PC-9 (cell line): ENCODE measurements around the gene PRSS21. TPM values are rescaled to one million over a fixed set of nuclear protein-coding genes. Genes with fewer than 3 reads are reported as not detected.

ENCODE experiments used
- BruUV-seq: library from RNA; stranded (reverse); fragments of 400-500 nt; replicated peaks from 2 replicates; lab custom pipeline; 2021; lab: Mats Ljungman, UMichigan
- CTCF ChIA-PET: fragments of 300-600 bp; sonication (Branson Sonifier 250); formaldehyde crosslinking; loops from one replicate; lab custom pipeline; 2022; ENCODE audit warnings: antibody characterized with exemption; lab: Charles Lee
- POLR2A ChIA-PET: fragments of 300-600 bp; sonication (Branson Sonifier 250); formaldehyde crosslinking; loops from one replicate; lab custom pipeline; 2022; ENCODE audit warnings: antibody characterized with exemption; ENCODE audit not compliant: unreplicated experiment; lab: Charles Lee
- DNase-seq, 2 experiments: peaks; one replicate each; pipeline versions ENCODE4 v3.0.0 to v3.0.0-alpha.2; 2015 to 2022; ENCODE audit warnings: mixed read lengths in 1 of 2
- H2AFZ ChIP-seq: fragments of 200-600 bp; sonication (generic); 2 replicates; pipeline ENCODE4 v1.8.1; 2017; ENCODE audit warnings: antibody characterized with exemption
- H3F3A ChIP-seq: fragments of 200-600 bp; sonication (generic); 2 replicates; pipeline ENCODE4 v1.8.1; 2017; ENCODE audit warnings: antibody characterized with exemption, mild to moderate bottlenecking, low read depth; ENCODE audit not compliant: insufficient read depth
- H3K27ac ChIP-seq: fragments of 200-600 bp; sonication (generic); 2 replicates; pipeline ENCODE4 v1.6.1; 2016; ENCODE audit warnings: mixed run types
- H3K27me3 ChIP-seq: fragments of 200-600 bp; sonication (generic); 2 replicates; pipeline ENCODE4 v1.6.1; 2016; ENCODE audit warnings: low read depth, mixed run types; ENCODE audit not compliant: insufficient read depth
- H3K36me3 ChIP-seq: fragments of 200-600 bp; sonication (generic); 2 replicates; pipeline ENCODE4 v1.6.1; 2016; ENCODE audit warnings: low read depth, mixed run types
- H3K4me1 ChIP-seq: fragments of 200-600 bp; sonication (generic); replicated peaks from 2 replicates; pipeline ENCODE4 v1.6.1; 2016; ENCODE audit warnings: mixed run types; ENCODE audit not compliant: insufficient read depth
- H3K4me2 ChIP-seq: fragments of 200-600 bp; sonication (generic); 2 replicates; pipeline ENCODE4 v1.6.1; 2017; ENCODE audit warnings: mixed run types
- H3K4me3 ChIP-seq: fragments of 200-600 bp; sonication (generic); 2 replicates; pipeline ENCODE4 v1.6.1; 2016; ENCODE audit warnings: mixed run types
- H3K79me2 ChIP-seq: fragments of 200-600 bp; sonication (generic); 2 replicates; pipeline ENCODE4 v1.6.1; 2017; ENCODE audit warnings: low read depth, mixed run types
- H3K9me2 ChIP-seq: fragments of 200-600 bp; sonication (generic); 2 replicates; pipeline ENCODE4 v1.8.1; 2017; ENCODE audit warnings: mild to moderate bottlenecking; ENCODE audit not compliant: insufficient read depth
- H3K9me3 ChIP-seq: fragments of 200-600 bp; sonication (generic); 2 replicates; pipeline ENCODE4 v1.8.1; 2016; ENCODE audit warnings: low read depth; ENCODE audit not compliant: insufficient read depth
- H4K20me1 ChIP-seq: fragments of 200-600 bp; sonication (generic); 2 replicates; pipeline ENCODE4 v1.8.1; 2017; ENCODE audit not compliant: insufficient read depth
- CTCF ChIP-seq: fragments of 200-600 bp; sonication (generic); conservative IDR thresholded peaks from 2 replicates; pipeline ENCODE4 v1.6.1; 2017; ENCODE audit warnings: mixed run types, antibody characterized with exemption, mild to moderate bottlenecking, moderate library complexity
- EZH2 ChIP-seq: fragments of 200-600 bp; sonication (generic); IDR thresholded peaks from 2 replicates; pipeline ENCODE4 v1.8.0; 2017; ENCODE audit warnings: antibody characterized with exemption, low read depth
- intact Hi-C: fragments of 100-400 bp; cut with micrococcal nuclease; formaldehyde crosslinking; loops from one replicate; pipeline ENCODE4 v1.10.0; 2022; ENCODE audit not compliant: unreplicated experiment
- total RNA-seq: library from RNA; stranded (reverse); gene quantifications from 2 replicates; pipeline ENCODE4 v1.2.3, GENCODE V29; 2021

Gene PRSS21
- total RNA-seq, 1 experiment from 2014 or later: 61.2 TPM

- Histone ChIP-seq H3K79me2 (peaks cover 47% of the 10 kb centered on the region), H3F3A (peaks cover 87% of the 10 kb centered on the region), H3K36me3 (peaks cover 43% of the 10 kb centered on the region), H4K20me1 (peaks cover 83% of the 10 kb centered on the region), H3K4me2 (no peak overlapping the region), H3K27me3 (no peaks in the 10 kb centered on the region), H3K9me3 (no peaks in the 10 kb centered on the region), H3K27ac (no peak overlapping the region), H3K9me2 (no peaks in the 10 kb centered on the region), H2AFZ (no peak overlapping the region), H3K4me1 (no peaks in the 10 kb centered on the region; the same call in 1 of the 2 replicates), H3K4me3 (no peak overlapping the region)
- BruUV-seq: no TSS peak
- POLR2A ChIA-PET: interaction anchor here (0.6 kb wide), 1 partner anchor 95 kb away, joined by 3 read pairs; no protein-coding TSS in a partner anchor
- no peak for TF ChIP-seq EZH2
- no peak for TF ChIP-seq CTCF
- DNase-seq: no peak
- CTCF ChIA-PET: no interaction called here
- intact Hi-C loops: no loop called here
Measured at GRCh38 chr16:2768403-2769089, 48.5 kb upstream of the PRSS21 start.

GRCh38 chr16:2769100-2769529 lies 47.9 kb upstream of the PRSS21 start:
- BruUV-seq: no TSS peak
- H3K4me3 ChIP-seq: no peak overlapping the region
- H3F3A ChIP-seq: peaks cover 90% of the 10 kb centered on the region
- no peak overlapping the region for H2AFZ ChIP-seq
- H3K27me3 ChIP-seq: no peaks in the 10 kb centered on the region
- H3K36me3 ChIP-seq: peaks cover 40% of the 10 kb centered on the region
- intact Hi-C loops: no loop called here
- peaks cover 80% of the 10 kb centered on the region for H4K20me1 ChIP-seq
- no peak for TF ChIP-seq EZH2
- TF ChIP-seq CTCF: no peak
- ChIA-PET CTCF (no interaction called here), POLR2A (interaction anchor here (0.6 kb wide), 1 partner anchor 94 kb away, joined by 3 read pairs; no protein-coding TSS in a partner anchor)
- no peaks in the 10 kb centered on the region for H3K9me2 ChIP-seq
- H3K27ac ChIP-seq: no peak overlapping the region
- no peaks in the 10 kb centered on the region for H3K9me3 ChIP-seq
- no peak for DNase-seq
- H3K4me1 ChIP-seq: no peaks in the 10 kb centered on the region; the same call in 1 of the 2 replicates
- no peak overlapping the region for H3K4me2 ChIP-seq
- H3K79me2 ChIP-seq: peaks cover 44% of the 10 kb centered on the region

- peaks cover 90% of the 10 kb centered on the region for H3F3A ChIP-seq
- H2AFZ ChIP-seq: no peak overlapping the region
- no peak overlapping the region for H3K27ac ChIP-seq
- H3K27me3 ChIP-seq: no peaks in the 10 kb centered on the region
- ChIA-PET CTCF (no interaction called here), POLR2A (no interaction called here)
- peaks cover 34% of the 10 kb centered on the region for H3K36me3 ChIP-seq
- H3K4me1 ChIP-seq: no peaks in the 10 kb centered on the region; the same call in 1 of the 2 replicates
- no peak for DNase-seq
- no TSS peak for BruUV-seq
- H3K4me2 ChIP-seq: no peak overlapping the region
- H3K4me3 ChIP-seq: no peak overlapping the region
- no peaks in the 10 kb centered on the region for H3K9me2 ChIP-seq
- no peak for TF ChIP-seq CTCF
- TF ChIP-seq EZH2: no peak
- peaks cover 44% of the 10 kb centered on the region for H3K79me2 ChIP-seq
- intact Hi-C loops: no loop called here
- no peaks in the 10 kb centered on the region for H3K9me3 ChIP-seq
- H4K20me1 ChIP-seq: peaks cover 78% of the 10 kb centered on the region
Measured at GRCh38 chr16:2769675-2770056, 47.4 kb upstream of the PRSS21 start.
